Mucosa of gallbladder (tissue), 1 donor: ENCODE measurements around the gene TEAD3. TPM values are rescaled to one million over a fixed set of nuclear protein-coding genes. Genes with fewer than 3 reads are reported as not detected.
"Not testable (repeated sequence)": the region's sequence is repeated elsewhere in the genome, so short reads cannot be mapped to it uniquely, and the experiment has no call there.

Experiments used
- DNase-seq: peaks from one replicate; pipeline ENCODE4 v3.0.0-alpha.2; 2020; ENCODE audit warnings: low spot score
- total RNA-seq: library from RNA; stranded (reverse); gene quantifications from one replicate; pipeline ENCODE4 v1.2.1, GENCODE V29; 2021
- donor health status: DM: no; HTN: no; CAD: no.

The TEAD3 gene
- 45.3 TPM for total RNA-seq

GRCh38 chr6:35496841-35497570 lies at the start of gene TEAD3:
Gene TEAD3 (minus strand): TSS chr6:35497079.
- DNase-seq, result peak; percentile 47

- DNase-seq, result no peak
These were observed 48.0 kb upstream of the TEAD3 start for GRCh38 chr6:35544769-35545361.

- DNase-seq, result no peak
These were observed 46.7 kb upstream of the TEAD3 start for GRCh38 chr6:35543459-35544193.

GRCh38 chr6:35541836-35542235 lies 45.0 kb upstream of the TEAD3 start:
- DNase-seq, result no peak

GRCh38 chr6:35539223-35539622 lies 42.3 kb upstream of the TEAD3 start:
- DNase-seq, result no peak

GRCh38 chr6:35535847-35536246 lies 39.0 kb upstream of the TEAD3 start:
- not testable (repeated sequence) for DNase-seq

GRCh38 chr6:35534407-35535170 lies 37.7 kb upstream of the TEAD3 start:
- no peak for DNase-seq

- DNase-seq, result no peak
These were observed 37.1 kb upstream of the TEAD3 start for GRCh38 chr6:35533981-35534380.

GRCh38 chr6:35532126-35532525 lies 35.2 kb upstream of the TEAD3 start:
- no peak for DNase-seq

GRCh38 chr6:35524380-35525020 lies 27.6 kb upstream of the TEAD3 start:
- no peak for DNase-seq

- DNase-seq, result peak; percentile 60
These were observed 26.1 kb upstream of the TEAD3 start for GRCh38 chr6:35522660-35523658.

- no peak for DNase-seq
These were observed 25.3 kb upstream of the TEAD3 start for GRCh38 chr6:35522151-35522550.

GRCh38 chr6:35521235-35521634 lies 24.4 kb upstream of the TEAD3 start:
- no peak for DNase-seq

- no peak for DNase-seq
These were observed 22.6 kb upstream of the TEAD3 start for GRCh38 chr6:35519313-35520015.

GRCh38 chr6:35518566-35519312 lies 21.9 kb upstream of the TEAD3 start:
- DNase-seq, result no peak

- DNase-seq, result not testable (repeated sequence)
These were observed 21.1 kb upstream of the TEAD3 start for GRCh38 chr6:35517978-35518377.

- no peak for DNase-seq
These were observed 19.8 kb upstream of the TEAD3 start for GRCh38 chr6:35516712-35517111.

- not testable (repeated sequence) for DNase-seq
These were observed 19.1 kb upstream of the TEAD3 start for GRCh38 chr6:35515939-35516338.

- no peak for DNase-seq
These were observed 17.7 kb upstream of the TEAD3 start for GRCh38 chr6:35514587-35514986.
